Measurements from ENCODE around the gene CCNJL.

DNA sequence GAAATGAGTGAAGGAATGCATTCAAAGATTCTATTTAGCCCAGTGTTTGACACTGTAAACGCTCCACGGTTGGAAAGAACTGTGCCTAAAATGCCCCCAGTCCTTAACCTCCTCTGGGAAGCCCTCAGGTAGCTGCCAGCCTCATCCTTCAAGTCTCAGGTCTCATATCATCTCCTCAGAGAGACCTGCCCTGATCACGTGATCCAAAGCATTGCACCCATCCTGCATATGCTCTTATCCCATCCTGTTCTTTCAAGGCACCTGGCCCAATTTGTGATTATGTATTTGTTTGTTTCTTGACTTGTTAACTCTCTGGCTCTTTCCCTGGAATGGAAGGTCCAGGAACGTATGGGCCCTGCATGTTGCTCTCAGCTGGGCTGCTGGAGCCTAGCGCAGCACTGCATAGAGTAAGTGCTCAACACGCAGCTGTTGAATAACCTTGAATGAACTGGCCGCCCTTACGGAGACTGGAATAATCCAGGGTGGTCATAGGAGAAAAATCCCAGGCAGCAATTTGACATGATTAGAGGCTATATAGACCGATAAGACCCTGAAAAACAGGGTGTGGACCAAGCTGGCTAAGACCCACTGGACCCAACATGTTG, 49.4 kb upstream of the CCNJL start:
- no peak for TF ChIP-seq POLR2A (IDR thresholded peaks at IDR 0.05; ENCODE audit: low read length)
- TF ChIP-seq GATA1 (IDR thresholded peaks at IDR 0.05; ENCODE audit: low read depth, low read length), result no peak

All from erythroblast (primary cell).